Mesenchymal stem cell (in vitro differentiated cells and primary cell): Measurements from ENCODE around the gene ACP7.
"Not testable (repeated sequence)": the region's sequence is repeated elsewhere in the genome, so short reads cannot be mapped to it uniquely, and the experiment has no call there.

Experiments used
- DNase-seq: peaks from one replicate; pipeline ENCODE4 v3.0.0-alpha.2; 2013
- H2AFZ ChIP-seq: one replicate; pipeline ENCODE4 v1.6.1; 2013; ENCODE audit warnings: low read depth, mild to moderate bottlenecking, control low read depth, inconsistent platforms, low read length, moderate library complexity
- H2AK5ac ChIP-seq: 2 replicates; pipeline ENCODE4 v1.6.1; 2013; ENCODE audit warnings: low read length, moderate library complexity, mild to moderate bottlenecking, inconsistent platforms; ENCODE audit not compliant: severe bottlenecking
- H2BK120ac ChIP-seq: one replicate; pipeline ENCODE4 v1.6.1; 2013; ENCODE audit warnings: low read depth, mild to moderate bottlenecking, inconsistent platforms, low read length, moderate library complexity
- H2BK12ac ChIP-seq, 2 experiments: one replicate each; pipeline ENCODE4 v1.6.1; 2013; ENCODE audit warnings: inconsistent platforms in 2 of 2, low read length in 2 of 2, mild to moderate bottlenecking in 2 of 2, moderate library complexity in 2 of 2, control low read depth in 1 of 2
- H2BK15ac ChIP-seq: one replicate; pipeline ENCODE4 v1.6.1; 2013; ENCODE audit warnings: mild to moderate bottlenecking, low read depth, inconsistent platforms; ENCODE audit not compliant: poor library complexity, severe bottlenecking
- H2BK5ac ChIP-seq: 2 replicates; pipeline ENCODE4 v1.6.1; 2013; ENCODE audit warnings: low read depth, mild to moderate bottlenecking, low read length, control low read depth, inconsistent platforms; ENCODE audit not compliant: poor library complexity, severe bottlenecking
- H3K14ac ChIP-seq, 2 experiments: one replicate each; pipeline ENCODE4 v1.6.1; 2013; ENCODE audit warnings: inconsistent platforms in 2 of 2, low read length in 2 of 2, control low read depth in 1 of 2, mild to moderate bottlenecking in 1 of 2, moderate library complexity in 1 of 2
- H3K18ac ChIP-seq, 2 experiments: one replicate each; pipeline ENCODE4 v1.6.1; 2013; ENCODE audit warnings: inconsistent platforms in 2 of 2, low read length in 2 of 2, control low read depth in 1 of 2, low read depth in 1 of 2, mild to moderate bottlenecking in 1 of 2
- H3K23ac ChIP-seq, 2 experiments: one replicate each; pipeline ENCODE4 v1.6.1; 2013; ENCODE audit warnings: inconsistent platforms in 2 of 2, low read length in 2 of 2, mild to moderate bottlenecking in 2 of 2, moderate library complexity in 2 of 2, control low read depth in 1 of 2
- H3K27ac ChIP-seq: 2 replicates; pipeline ENCODE4 v1.5.1; 2013; ENCODE audit warnings: mild to moderate bottlenecking, moderate library complexity, low read length, control low read depth, inconsistent platforms; ENCODE audit not compliant: poor library complexity, severe bottlenecking
- H3K27me3 ChIP-seq, 2 experiments: 2 replicates each; pipeline versions ENCODE4 v1.6.1 to v1.7.0; 2013; ENCODE audit warnings: low read length in 2 of 2, mild to moderate bottlenecking in 2 of 2, moderate library complexity in 2 of 2, control low read depth in 1 of 2, inconsistent platforms in 1 of 2; ENCODE audit not compliant: control insufficient read depth in 1 of 2, insufficient read depth in 1 of 2
- H3K36me3 ChIP-seq, 2 experiments: 2 replicates each; pipeline versions ENCODE4 v1.6.1 to v1.7.0; 2013; ENCODE audit warnings: low read length in 2 of 2, control low read depth in 1 of 2, inconsistent platforms in 1 of 2, low read depth in 1 of 2, mild to moderate bottlenecking in 1 of 2; ENCODE audit not compliant: insufficient read depth in 2 of 2, control insufficient read depth in 1 of 2
- H3K4ac ChIP-seq, 2 experiments: one replicate each; pipeline ENCODE4 v1.6.1; 2013; ENCODE audit warnings: inconsistent platforms in 2 of 2, low read length in 2 of 2, mild to moderate bottlenecking in 2 of 2, moderate library complexity in 2 of 2, control low read depth in 1 of 2, low read depth in 1 of 2
- H3K4me1 ChIP-seq: 2 replicates; pipeline ENCODE4 v1.6.1; 2013; ENCODE audit warnings: low read depth, low read length, control low read depth; ENCODE audit not compliant: control insufficient read depth, insufficient read depth
- H3K4me2 ChIP-seq: 2 replicates; pipeline ENCODE4 v1.6.1; 2013; ENCODE audit warnings: low read length, mild to moderate bottlenecking, inconsistent platforms; ENCODE audit not compliant: poor library complexity, severe bottlenecking
- H3K4me3 ChIP-seq, 2 experiments: 2 replicates each; pipeline versions ENCODE4 v1.5.1 to v1.7.0; 2013; ENCODE audit warnings: low read length in 2 of 2, mild to moderate bottlenecking in 2 of 2, control low read depth in 1 of 2, low read depth in 1 of 2; ENCODE audit not compliant: insufficient read depth in 1 of 2
- H3K79me1 ChIP-seq: replicated peaks from 2 replicates; pipeline ENCODE4 v1.6.1; 2013; ENCODE audit warnings: mild to moderate bottlenecking, control low read depth, low read length, inconsistent platforms; ENCODE audit not compliant: poor library complexity, severe bottlenecking
- H3K9ac ChIP-seq: 2 replicates; pipeline ENCODE4 v1.7.0; 2013; ENCODE audit warnings: mild to moderate bottlenecking, low read length, moderate library complexity
- H3K9me3 ChIP-seq: 2 replicates; pipeline ENCODE4 v1.7.0; 2013; ENCODE audit warnings: mild to moderate bottlenecking, low read length; ENCODE audit not compliant: control insufficient read depth
- H4K8ac ChIP-seq: one replicate; pipeline ENCODE4 v1.6.1; 2013; ENCODE audit warnings: inconsistent platforms, mild to moderate bottlenecking, low read length, moderate library complexity
- H4K91ac ChIP-seq: one replicate; pipeline ENCODE4 v1.6.1; 2013; ENCODE audit warnings: mild to moderate bottlenecking, low read length, inconsistent platforms
- WGBS: methylation state at CpG from one replicate; pipeline ENCODE4 v1.1.7; 2013; ENCODE audit warnings: mixed read lengths; 5-methylcytosine and 5-hydroxymethylcytosine counted together

ACP7 gene

GRCh38 chr19:39085392-39085791 is 1.2 kb downstream of the ACP7 start:
- H3K23ac ChIP-seq = no peak overlapping the region
- no peak overlapping the region for H3K18ac ChIP-seq
- WGBS = 78% methylated on average over 7 of the region's 8 CpGs

DNA sequence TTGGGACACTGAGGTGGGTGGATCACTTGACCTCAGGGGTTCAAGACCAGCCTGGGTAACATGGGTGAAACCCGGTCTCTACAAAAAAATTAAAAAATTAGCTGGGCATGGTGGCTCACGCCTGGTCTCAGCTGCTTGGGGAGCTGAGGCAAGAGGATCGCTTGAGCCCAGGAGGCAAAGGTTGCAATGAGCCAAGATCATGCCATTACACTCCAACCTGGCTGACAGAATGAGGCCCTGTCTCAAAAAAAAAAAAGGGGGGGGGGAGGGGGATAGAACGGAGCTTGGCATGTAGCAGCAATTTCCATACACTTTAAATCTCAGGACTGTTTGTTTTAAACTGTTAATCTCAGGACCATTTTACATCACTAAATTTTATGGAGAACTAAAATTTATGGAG is 2.2 kb downstream of the ACP7 start:
- Histone ChIP-seq H3K27ac (no peak overlapping the region), H2BK120ac (no peak overlapping the region), H2AK5ac (no peak overlapping the region), H3K4me2 (no peak overlapping the region), H3K18ac (no peak overlapping the region), H2BK12ac (no peak overlapping the region), H2AFZ (no peak overlapping the region), H3K4ac (no peak overlapping the region), H2BK5ac (no peak overlapping the region), H3K27me3 (peaks cover 0 to 60% of the 10 kb centered on the region in 2 experiments), H3K23ac (no peak overlapping the region), H3K14ac (no peak overlapping the region), H3K9ac (no peak overlapping the region), H2BK15ac (no peak overlapping the region), H3K9me3 (no peaks in the 10 kb centered on the region), H4K8ac (no peak overlapping the region), H3K79me1 (no peaks in the 10 kb centered on the region), H4K91ac (no peak overlapping the region), H3K4me1 (peaks cover 9% of the 10 kb centered on the region), H3K36me3 (no peaks in the 10 kb centered on the region), H3K4me3 (no peak overlapping the region)
- DNase-seq = no peak
- WGBS = 95% methylated on average over 2 of the region's 4 CpGs

More at GRCh38 chr19:39085392-39085791, 1.2 kb downstream of the ACP7 start:
- Histone ChIP-seq H3K4me2 (no peak overlapping the region), H2AK5ac (no peak overlapping the region), H3K4me3 (no peak overlapping the region), H3K27ac (no peak overlapping the region), H3K4ac (no peak overlapping the region), H2BK12ac (no peak overlapping the region), H2BK5ac (no peak overlapping the region), H3K4me1 (peaks cover 9% of the 10 kb centered on the region), H3K79me1 (no peaks in the 10 kb centered on the region), H2BK120ac (no peak overlapping the region), H3K9me3 (no peaks in the 10 kb centered on the region), H4K8ac (no peak overlapping the region), H4K91ac (no peak overlapping the region), H3K27me3 (peaks cover 0 to 60% of the 10 kb centered on the region in 2 experiments), H3K36me3 (no peaks in the 10 kb centered on the region), H2AFZ (no peak overlapping the region), H3K9ac (no peak overlapping the region), H2BK15ac (no peak overlapping the region), H3K14ac (no peak overlapping the region)
- no peak for DNase-seq

- Histone ChIP-seq H3K27ac (no peak overlapping the region), H2BK120ac (no peak overlapping the region), H3K27me3 (peaks cover 0 to 50% of the 10 kb centered on the region in 2 experiments), H2BK15ac (no peak overlapping the region), H3K14ac (no peak overlapping the region), H2BK5ac (no peak overlapping the region), H3K23ac (no peak overlapping the region), H3K4me3 (no peak overlapping the region), H2AFZ (no peak overlapping the region), H3K4me2 (no peak overlapping the region), H2BK12ac (no peak overlapping the region), H4K91ac (no peak overlapping the region), H3K9ac (no peak overlapping the region), H3K36me3 (no peaks in the 10 kb centered on the region), H4K8ac (no peak overlapping the region), H3K18ac (no peak overlapping the region), H3K79me1 (no peaks in the 10 kb centered on the region), H3K4me1 (peaks cover 9% of the 10 kb centered on the region), H2AK5ac (no peak overlapping the region), H3K4ac (no peak overlapping the region), H3K9me3 (no peaks in the 10 kb centered on the region)
- DNase-seq = no peak
- WGBS = 91% methylated on average over 8 of the region's 8 CpGs
These were observed 3.9 kb downstream of the ACP7 start for GRCh38 chr19:39087907-39088686.

GRCh38 chr19:39090016-39090415 is 5.8 kb downstream of the ACP7 start:
- not testable (repeated sequence) for H3K4me1 ChIP-seq, H3K4me3 ChIP-seq, H2BK15ac ChIP-seq, H3K18ac ChIP-seq, DNase-seq, H3K4ac ChIP-seq, H2AK5ac ChIP-seq, H2BK12ac ChIP-seq, H4K8ac ChIP-seq, H2AFZ ChIP-seq, H3K36me3 ChIP-seq, H2BK5ac ChIP-seq, H3K23ac ChIP-seq, H3K9ac ChIP-seq, H3K4me2 ChIP-seq, H3K79me1 ChIP-seq, H3K14ac ChIP-seq, H3K27ac ChIP-seq, H3K9me3 ChIP-seq, H2BK120ac ChIP-seq, H4K91ac ChIP-seq
- 97% methylated on average over 7 of the region's 8 CpGs for WGBS
- H3K27me3 ChIP-seq = peaks cover 0 to 31% of the 10 kb centered on the region in 2 experiments
